ENCODE data around the gene STARD7. TPM values are rescaled to one million over a fixed set of nuclear protein-coding genes. Genes with fewer than 3 reads are reported as not detected.

STARD7 gene
- total and polyA plus RNA-seq, 2 of the 13 experiments (the other 11 are each of a cell fraction or from before 2014, with no cell fraction given): 88.2 to 300 TPM

DNA sequence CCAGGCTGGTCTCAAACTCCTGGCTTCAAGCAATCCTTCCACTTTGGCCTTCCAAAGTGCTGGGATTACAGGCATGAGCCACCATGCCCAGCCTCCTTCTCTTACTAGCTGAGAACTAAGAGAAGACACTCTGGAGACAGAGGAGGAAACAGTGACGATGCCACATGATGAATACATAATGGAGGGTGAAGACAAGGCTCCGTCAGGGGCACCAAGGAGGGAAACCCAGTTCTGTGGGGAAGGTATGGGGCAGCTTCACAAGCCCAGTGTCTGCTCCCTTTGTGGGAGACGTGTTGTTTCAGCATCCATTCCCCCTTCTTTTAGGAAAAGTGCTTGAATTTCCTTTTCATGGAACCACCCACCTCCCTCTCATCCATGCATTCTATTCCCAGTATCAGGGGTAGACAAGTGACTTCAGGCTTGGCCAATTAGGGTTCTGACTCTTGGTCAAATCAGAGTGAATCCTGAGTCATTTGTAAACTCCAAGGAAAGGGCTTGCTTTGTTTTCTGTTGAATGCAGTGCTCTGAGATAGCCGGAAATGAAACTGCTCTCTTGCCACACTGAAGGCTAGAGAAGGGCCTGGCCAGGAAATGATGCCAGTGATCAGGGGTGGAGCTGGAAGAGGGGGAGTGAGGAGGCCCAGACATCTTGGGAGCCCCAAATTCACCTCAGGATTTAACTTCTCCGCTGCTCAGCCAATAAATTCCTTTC is 33.4 kb upstream of the STARD7 start:
- no peak for ATAC-seq
- 97% methylated on average over 5 of the region's 5 CpGs for WGBS (ENCODE audit: low lambda C conversion rate)
- Histone ChIP-seq H3K9ac (ENCODE audit: insufficient read depth, low read depth, low read length) (no peak overlapping the region), H3K4me3 (replicated peaks in 1 of 3; ENCODE audit: insufficient read depth in 1 of 3, low read depth in 2 of 3, low read length in 3 of 3) (no peak overlapping the region), H2AFZ (ENCODE audit: low read length) (no peak overlapping the region), H3K79me2 (ENCODE audit: insufficient read depth, low read length) (no peaks in the 10 kb centered on the region), H3K4me1 (ENCODE audit: insufficient read depth, low read length) (peaks cover 10% of the 10 kb centered on the region; the same call in 1 of the 2 replicates), H4K20me1 (ENCODE audit: insufficient read depth, low read length) (no peaks in the 10 kb centered on the region), H3K36me3 (replicated peaks in 1 of 2; ENCODE audit: control insufficient read depth in 1 of 2, insufficient read depth in 2 of 2, low read length in 2 of 2) (peaks cover 2 to 17% of the 10 kb centered on the region in 2 experiments; a peak in 3 of 5 replicates), H3K27ac (ENCODE audit: extremely low read length, insufficient read depth, low read length) (no peak overlapping the region), H3K4me2 (ENCODE audit: low read depth, low read length) (no peak overlapping the region), H3K9me3 (ENCODE audit: low read length) (no peaks in the 10 kb centered on the region), H3K27me3 (ENCODE audit: control insufficient read depth in 1 of 2, insufficient read depth in 2 of 2, low read length in 2 of 2) (no peaks in the 10 kb centered on the region)
- in situ Hi-C loops (cut with HindIII; ENCODE audit: extremely low pct_ligation_motif_present, low pct_unique_long_range_greater_than_20kb) (no loop called here), intact Hi-C loops (cut with micrococcal nuclease; ENCODE audit: unreplicated experiment) (no loop called here)
- BruUV-seq (replicated peaks): no TSS peak
- no peak for TF ChIP-seq ELF1 (CRISPR knock-in tag; IDR thresholded peaks at IDR 0.05)
- TF ChIP-seq ZSCAN20 (CRISPR knock-in tag; IDR thresholded peaks at IDR 0.05; ENCODE audit: borderline replicate concordance): no peak
- TF ChIP-seq, protein P1, sequence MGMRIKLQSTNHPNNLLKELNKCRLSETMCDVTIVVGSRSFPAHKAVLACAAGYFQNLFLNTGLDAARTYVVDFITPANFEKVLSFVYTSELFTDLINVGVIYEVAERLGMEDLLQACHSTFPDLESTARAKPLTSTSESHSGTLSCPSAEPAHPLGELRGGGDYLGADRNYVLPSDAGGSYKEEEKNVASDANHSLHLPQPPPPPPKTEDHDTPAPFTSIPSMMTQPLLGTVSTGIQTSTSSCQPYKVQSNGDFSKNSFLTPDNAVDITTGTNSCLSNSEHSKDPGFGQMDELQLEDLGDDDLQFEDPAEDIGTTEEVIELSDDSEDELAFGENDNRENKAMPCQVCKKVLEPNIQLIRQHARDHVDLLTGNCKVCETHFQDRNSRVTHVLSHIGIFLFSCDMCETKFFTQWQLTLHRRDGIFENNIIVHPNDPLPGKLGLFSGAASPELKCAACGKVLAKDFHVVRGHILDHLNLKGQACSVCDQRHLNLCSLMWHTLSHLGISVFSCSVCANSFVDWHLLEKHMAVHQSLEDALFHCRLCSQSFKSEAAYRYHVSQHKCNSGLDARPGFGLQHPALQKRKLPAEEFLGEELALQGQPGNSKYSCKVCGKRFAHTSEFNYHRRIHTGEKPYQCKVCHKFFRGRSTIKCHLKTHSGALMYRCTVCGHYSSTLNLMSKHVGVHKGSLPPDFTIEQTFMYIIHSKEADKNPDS (CRISPR knock-in tag; IDR thresholded peaks at IDR 0.05): no peak
- no peak for TF ChIP-seq ZNF230 (CRISPR knock-in tag; IDR thresholded peaks at IDR 0.05)
- no peak for TF ChIP-seq ZNF430 (CRISPR knock-in tag; IDR thresholded peaks at IDR 0.05)
- TF ChIP-seq, protein P2, sequence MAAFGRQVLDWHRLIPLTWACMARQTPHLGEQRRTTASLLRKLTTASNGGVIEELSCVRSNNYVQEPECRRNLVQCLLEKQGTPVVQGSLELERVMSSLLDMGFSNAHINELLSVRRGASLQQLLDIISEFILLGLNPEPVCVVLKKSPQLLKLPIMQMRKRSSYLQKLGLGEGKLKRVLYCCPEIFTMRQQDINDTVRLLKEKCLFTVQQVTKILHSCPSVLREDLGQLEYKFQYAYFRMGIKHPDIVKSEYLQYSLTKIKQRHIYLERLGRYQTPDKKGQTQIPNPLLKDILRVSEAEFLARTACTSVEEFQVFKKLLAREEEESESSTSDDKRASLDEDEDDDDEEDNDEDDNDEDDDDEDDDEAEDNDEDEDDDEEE (CRISPR knock-in tag; IDR thresholded peaks at IDR 0.05): no peak
- TF ChIP-seq, protein P3, sequence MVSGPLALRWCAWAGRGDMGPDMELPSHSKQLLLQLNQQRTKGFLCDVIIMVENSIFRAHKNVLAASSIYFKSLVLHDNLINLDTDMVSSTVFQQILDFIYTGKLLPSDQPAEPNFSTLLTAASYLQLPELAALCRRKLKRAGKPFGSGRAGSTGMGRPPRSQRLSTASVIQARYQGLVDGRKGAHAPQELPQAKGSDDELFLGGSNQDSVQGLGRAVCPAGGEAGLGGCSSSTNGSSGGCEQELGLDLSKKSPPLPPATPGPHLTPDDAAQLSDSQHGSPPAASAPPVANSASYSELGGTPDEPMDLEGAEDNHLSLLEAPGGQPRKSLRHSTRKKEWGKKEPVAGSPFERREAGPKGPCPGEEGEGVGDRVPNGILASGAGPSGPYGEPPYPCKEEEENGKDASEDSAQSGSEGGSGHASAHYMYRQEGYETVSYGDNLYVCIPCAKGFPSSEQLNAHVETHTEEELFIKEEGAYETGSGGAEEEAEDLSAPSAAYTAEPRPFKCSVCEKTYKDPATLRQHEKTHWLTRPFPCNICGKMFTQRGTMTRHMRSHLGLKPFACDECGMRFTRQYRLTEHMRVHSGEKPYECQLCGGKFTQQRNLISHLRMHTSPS (CRISPR knock-in tag; IDR thresholded peaks at IDR 0.05; ENCODE audit: low read depth): no peak
- TF ChIP-seq LCORL (IDR thresholded peaks at IDR 0.05): no peak
- TF ChIP-seq LCORL (CRISPR knock-in tag; IDR thresholded peaks at IDR 0.05): no peak
- TF ChIP-seq ATM (IDR thresholded peaks at IDR 0.05; ENCODE audit: borderline replicate concordance): no peak
- TF ChIP-seq, protein P4, sequence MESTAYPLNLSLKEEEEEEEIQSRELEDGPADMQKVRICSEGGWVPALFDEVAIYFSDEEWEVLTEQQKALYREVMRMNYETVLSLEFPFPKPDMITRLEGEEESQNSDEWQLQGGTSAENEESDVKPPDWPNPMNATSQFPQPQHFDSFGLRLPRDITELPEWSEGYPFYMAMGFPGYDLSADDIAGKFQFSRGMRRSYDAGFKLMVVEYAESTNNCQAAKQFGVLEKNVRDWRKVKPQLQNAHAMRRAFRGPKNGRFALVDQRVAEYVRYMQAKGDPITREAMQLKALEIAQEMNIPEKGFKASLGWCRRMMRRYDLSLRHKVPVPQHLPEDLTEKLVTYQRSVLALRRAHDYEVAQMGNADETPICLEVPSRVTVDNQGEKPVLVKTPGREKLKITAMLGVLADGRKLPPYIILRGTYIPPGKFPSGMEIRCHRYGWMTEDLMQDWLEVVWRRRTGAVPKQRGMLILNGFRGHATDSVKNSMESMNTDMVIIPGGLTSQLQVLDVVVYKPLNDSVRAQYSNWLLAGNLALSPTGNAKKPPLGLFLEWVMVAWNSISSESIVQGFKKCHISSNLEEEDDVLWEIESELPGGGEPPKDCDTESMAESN (CRISPR knock-in tag; conservative IDR thresholded peaks at IDR 0.05): no peak
- no peak for TF ChIP-seq SMC3 (IDR thresholded peaks at IDR 0.05; ENCODE audit: low read length)
- no peak for TF ChIP-seq ZNF776 (CRISPR knock-in tag; IDR thresholded peaks at IDR 0.05)
- no peak for FAIRE-seq
- ChIA-PET POLR2A (no interaction called here), CTCF (ENCODE audit: low intra/inter-chr PET ratio, low total read pairs) (no interaction called here)
- DNase-seq (ENCODE audit: low spot score): no peak
